SK-N-SH (cell line): ENCODE data around the gene CLEC12A. TPM values are rescaled to one million over a fixed set of nuclear protein-coding genes. Genes with fewer than 3 reads are reported as not detected.

ENCODE experiments used
- CTCF ChIA-PET: fragments of 300-600, 350-600 bp; formaldehyde crosslinking; extraction: SDS; loops from one replicate; lab custom pipeline; 2021; lab: Yijun Ruan, JAX
- POLR2A ChIA-PET: fragments of 350-600 bp; sonication (Branson Sonifier 250); formaldehyde crosslinking; extraction: SDS; loops from one replicate; lab custom pipeline; 2020; ENCODE audit warnings: antibody characterized with exemption, inconsistent platforms; lab: Yijun Ruan, JAX
- DNase-seq: peaks from one replicate; pipeline ENCODE4 v3.0.0; 2012
- H2AFZ ChIP-seq: fragments of 200-600 bp; sonication (generic); 2 replicates; pipeline ENCODE4 v1.8.1; 2016; ENCODE audit warnings: antibody characterized with exemption, mild to moderate bottlenecking, low read depth
- H3F3A ChIP-seq: fragments of 200-600 bp; sonication (generic); replicated peaks from 2 replicates; pipeline ENCODE3; 2016; ENCODE audit warnings: antibody characterized with exemption, mild to moderate bottlenecking; ENCODE audit not compliant: insufficient read depth
- H3K27ac ChIP-seq, 2 experiments: fragments of 200-500 bp in 1 of 2; fragments of 200-600 bp in 1 of 2; sonication (Bioruptor generic) in 1 of 2; sonication (generic), shearing (Covaris generic) in 1 of 2; 2 replicates each; pipeline versions ENCODE4 v1.5.1 to v1.6.1; 2014 to 2016; ENCODE audit warnings: low read depth in 2 of 2, inconsistent platforms in 1 of 2, low read length in 1 of 2, mild to moderate bottlenecking in 1 of 2, mixed read lengths in 1 of 2
- H3K27me3 ChIP-seq: fragments of 200-600 bp; sonication (generic), shearing (Covaris generic); 2 replicates; pipeline ENCODE4 v1.6.1; 2016; ENCODE audit warnings: mixed run types; ENCODE audit not compliant: insufficient read depth
- H3K36me3 ChIP-seq, 2 experiments: fragments of 200-500 bp in 1 of 2; fragments of 200-600 bp in 1 of 2; sonication (Bioruptor generic) in 1 of 2; sonication (generic) in 1 of 2; replicated peaks in 1 of 2; 2 replicates each; pipeline versions ENCODE3 to v1.5.1; 2014 to 2016; ENCODE audit warnings: low read length in 1 of 2, mild to moderate bottlenecking in 1 of 2; ENCODE audit not compliant: insufficient read depth in 2 of 2, control insufficient read depth in 1 of 2
- H3K4me1 ChIP-seq, 2 experiments: fragments of 200-500 bp in 1 of 2; fragments of 200-600 bp in 1 of 2; sonication (Bioruptor generic) in 1 of 2; sonication (generic), shearing (Covaris generic) in 1 of 2; 2 replicates each; pipeline versions ENCODE4 v1.5.1 to v1.6.1; 2014 to 2016; ENCODE audit warnings: low read depth in 1 of 2, low read length in 1 of 2, mixed run types in 1 of 2; ENCODE audit not compliant: insufficient read depth in 2 of 2, control insufficient read depth in 1 of 2
- H3K4me2 ChIP-seq: fragments of 200-600 bp; sonication (generic), shearing (Covaris generic); 2 replicates; pipeline ENCODE4 v1.6.1; 2017; ENCODE audit warnings: mixed run types
- H3K4me3 ChIP-seq, 2 experiments: fragments of 200-500 bp in 1 of 2; fragments of 200-600 bp in 1 of 2; sonication (Bioruptor generic) in 1 of 2; sonication (generic), shearing (Covaris generic) in 1 of 2; 2 replicates each; pipeline versions ENCODE4 v1.5.1 to v1.8.1; 2014 to 2016; ENCODE audit warnings: low read depth in 2 of 2, inconsistent platforms in 1 of 2, low read length in 1 of 2, mild to moderate bottlenecking in 1 of 2, mixed read lengths in 1 of 2, moderate library complexity in 1 of 2
- H3K79me2 ChIP-seq: fragments of 200-600 bp; sonication (generic); 2 replicates; pipeline ENCODE4 v1.8.1; 2017; ENCODE audit warnings: mild to moderate bottlenecking; ENCODE audit not compliant: insufficient read depth
- H3K9ac ChIP-seq: fragments of 200-600 bp; sonication (generic); 2 replicates; pipeline ENCODE4 v1.6.1; 2017; ENCODE audit warnings: mixed run types
- H3K9me2 ChIP-seq: fragments of 200-600 bp; sonication (generic); 2 replicates; pipeline ENCODE4 v1.6.1; 2017; ENCODE audit warnings: mixed run types
- H3K9me3 ChIP-seq: fragments of 200-600 bp; sonication (generic); 2 replicates; pipeline ENCODE4 v1.6.1; 2017; ENCODE audit warnings: mixed run types, mild to moderate bottlenecking, moderate library complexity
- H4K20me1 ChIP-seq: fragments of 200-600 bp; sonication (generic); 2 replicates; pipeline ENCODE4 v1.6.1; 2017; ENCODE audit warnings: mild to moderate bottlenecking, mixed run types; ENCODE audit not compliant: insufficient read depth
- CHD2 ChIP-seq: fragments of 150-350 bp; IDR thresholded peaks from 2 replicates; pipeline ENCODE4 v1.6.1; 2018; ENCODE audit warnings: low read length; ENCODE audit not compliant: partially characterized antibody
- CTCF ChIP-seq: fragments of 200-600 bp; sonication (generic); IDR thresholded peaks from 2 replicates; pipeline ENCODE4 v1.6.1; 2017; ENCODE audit warnings: antibody characterized with exemption, mild to moderate bottlenecking, moderate library complexity
- ELF1 ChIP-seq: IDR thresholded peaks from 2 replicates; pipeline ENCODE4 v1.4.0; 2012
- FOSL2 ChIP-seq: IDR thresholded peaks from 2 replicates; pipeline ENCODE4 v1.4.0; 2012; ENCODE audit warnings: low read depth, mild to moderate bottlenecking, moderate library complexity, borderline replicate concordance
- GABPA ChIP-seq: IDR thresholded peaks from 2 replicates; pipeline ENCODE4 v1.4.0; 2012; ENCODE audit warnings: low read depth, mild to moderate bottlenecking
- JUND ChIP-seq: IDR thresholded peaks from 2 replicates; pipeline ENCODE4 v1.4.0; 2012
- MAX ChIP-seq: IDR thresholded peaks from 2 replicates; pipeline ENCODE4 v1.4.0; 2012; ENCODE audit warnings: low read depth
- RAD21 ChIP-seq: IDR thresholded peaks from 2 replicates; pipeline ENCODE4 v1.6.1; 2012; ENCODE audit warnings: mild to moderate bottlenecking, low read length
- RCOR1 ChIP-seq: fragments of 150-350 bp; IDR thresholded peaks from 2 replicates; pipeline ENCODE4 v1.6.1; 2017; ENCODE audit warnings: antibody characterized with exemption, low read length
- RFX5 ChIP-seq: IDR thresholded peaks from 2 replicates; pipeline ENCODE4 v1.6.1; 2012; ENCODE audit warnings: mild to moderate bottlenecking, improper control_type of control experiment, low read length
- RXRA ChIP-seq: IDR thresholded peaks from 2 replicates; pipeline ENCODE4 v1.4.0; 2012; ENCODE audit warnings: low read depth, mild to moderate bottlenecking, borderline replicate concordance
- SIN3A ChIP-seq: IDR thresholded peaks from 2 replicates; pipeline ENCODE4 v1.6.1; 2012; ENCODE audit warnings: low read depth, mild to moderate bottlenecking, low read length, moderate library complexity, borderline replicate concordance
- YY1 ChIP-seq: IDR thresholded peaks from 2 replicates; pipeline ENCODE4 v1.4.0; 2012; ENCODE audit warnings: low read depth, mild to moderate bottlenecking
- WGBS: methylation state at CpG from one replicate; pipeline ENCODE4 v1.1.6; 2017; ENCODE audit warnings: low lambda C conversion rate; 5-methylcytosine and 5-hydroxymethylcytosine counted together
- polyA plus RNA-seq, 3 experiments: library from polyadenylated mRNA; depleted of rRNA; stranded (reverse); fragments of >200 nt; gene quantifications; 2 replicates each; pipeline ENCODE4 v1.2.3, GENCODE V29; 2012
- TF ChIP-seq, protein P1 (sequence below): fragments of 150-350 bp; IDR thresholded peaks from 2 replicates; pipeline ENCODE4 v1.6.1; 2017; ENCODE audit warnings: antibody characterized with exemption, low read length, low read depth, borderline replicate concordance
- TF ChIP-seq, protein P2 (sequence below): IDR thresholded peaks from 2 replicates; pipeline ENCODE4; 2012

Gene CLEC12A
- polyA plus RNA-seq, 1 of the 3 experiments (the other 2 are of a cell fraction): not detected

DNA sequence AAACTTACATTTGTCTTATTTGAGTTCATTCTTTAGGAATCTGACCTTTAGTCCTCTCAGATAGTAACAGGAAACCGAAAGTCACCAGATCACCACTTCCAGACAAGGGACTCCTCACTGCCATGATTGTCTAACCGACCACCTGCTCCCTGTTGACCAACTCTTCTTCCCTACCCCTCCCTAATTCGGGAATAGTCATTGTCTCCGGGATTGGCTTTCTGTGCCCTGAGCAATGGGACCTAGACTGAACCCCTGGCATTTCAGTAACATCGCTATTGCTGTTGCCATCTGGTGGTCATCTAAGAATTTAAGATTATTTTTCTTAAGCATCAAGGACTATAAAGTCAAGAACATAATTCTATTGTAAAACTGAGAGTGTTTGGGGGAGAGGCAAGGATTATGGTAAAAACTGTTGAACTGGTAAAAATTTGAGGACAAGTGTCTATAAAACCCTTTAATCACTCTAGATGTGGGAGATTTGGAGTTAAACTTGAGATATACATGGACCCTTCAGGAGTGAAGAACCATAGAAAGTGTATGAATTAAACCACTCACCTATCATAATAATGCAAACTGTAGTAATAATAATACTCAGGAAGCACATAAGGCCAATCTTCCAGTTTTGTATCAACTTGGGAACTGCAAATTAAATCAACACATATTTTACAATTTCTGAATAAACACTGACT is 45.4 kb upstream of the CLEC12A start (continued):
- no peak for TF ChIP-seq RCOR1
- no peak for TF ChIP-seq RXRA
- no peak for TF ChIP-seq GABPA
- peak; percentile 28; the same call in 1 of the 2 replicates for TF ChIP-seq RAD21
- TF ChIP-seq RFX5: no peak
- TF ChIP-seq, all 33 proteins: peak for 3

- TF ChIP-seq CHD2 (no peak), RFX5 (no peak), FOSL2 (no peak)
- H4K20me1 ChIP-seq: no peaks in the 10 kb centered on the region
- CTCF ChIA-PET: interaction anchor here (1.1 kb wide), 1 partner anchor 176 kb away, joined by 3 read pairs; no protein-coding TSS in a partner anchor
These were observed 44.3 kb upstream of the CLEC12A start for GRCh38 chr12:9926876-9927275.

DNA sequence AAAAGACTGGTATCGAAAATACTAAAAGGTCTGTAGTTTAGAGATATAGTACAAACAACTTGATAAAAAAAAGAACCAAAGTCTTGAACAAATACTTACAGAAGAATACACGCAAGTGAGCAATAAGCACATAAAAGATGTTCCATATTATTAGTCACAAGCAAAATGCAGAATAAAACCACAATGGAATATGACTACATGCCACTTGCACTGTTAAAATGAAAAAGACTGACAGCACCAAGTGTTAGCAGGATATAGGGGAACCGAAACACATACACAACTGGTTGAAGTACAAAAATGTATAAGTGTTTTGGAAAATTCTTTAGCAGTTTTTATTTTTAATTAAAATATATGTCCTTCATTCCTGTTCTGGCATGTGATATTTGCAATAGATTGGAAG is 42.6 kb upstream of the CLEC12A start:
- no peak overlapping the region for H3K9ac ChIP-seq
- no peaks in the 10 kb centered on the region for H3F3A ChIP-seq
- H3K27ac ChIP-seq: no peak overlapping the region
- no peaks in the 10 kb centered on the region for H3K9me2 ChIP-seq
- no peaks in the 10 kb centered on the region for H3K79me2 ChIP-seq
- H3K4me1 ChIP-seq: no peaks in the 10 kb centered on the region; a peak in 1 of 4 replicates
- H3K27me3 ChIP-seq: peaks cover 12% of the 10 kb centered on the region; the same call in 1 of the 2 replicates
- no peak overlapping the region for H3K4me2 ChIP-seq
- H3K36me3 ChIP-seq: no peaks in the 10 kb centered on the region
- H2AFZ ChIP-seq: no peak overlapping the region
- 8% methylated on average over 3 of the region's 3 CpGs for WGBS
- CTCF ChIA-PET: no interaction called here
- no peak for DNase-seq
- POLR2A ChIA-PET: no interaction called here
- TF ChIP-seq MAX: no peak
- no peak for TF ChIP-seq YY1
- H4K20me1 ChIP-seq: no peaks in the 10 kb centered on the region
- no peak overlapping the region for H3K4me3 ChIP-seq
- no peaks in the 10 kb centered on the region for H3K9me3 ChIP-seq

More at GRCh38 chr12:9926876-9927275, 44.3 kb upstream of the CLEC12A start:
- no peak overlapping the region for H3K4me2 ChIP-seq
- no peak for DNase-seq
- no peaks in the 10 kb centered on the region for H3K9me3 ChIP-seq
- H3F3A ChIP-seq: no peaks in the 10 kb centered on the region
- POLR2A ChIA-PET: no interaction called here
- H3K9me2 ChIP-seq: no peaks in the 10 kb centered on the region
- H3K79me2 ChIP-seq: no peaks in the 10 kb centered on the region
- no peak overlapping the region for H3K27ac ChIP-seq
- no peak overlapping the region for H3K9ac ChIP-seq
- H2AFZ ChIP-seq: no peak overlapping the region
- under 1% methylated on average over 3 of the region's 3 CpGs for WGBS
- no peaks in the 10 kb centered on the region; a peak in 1 of 4 replicates for H3K4me1 ChIP-seq
- H3K27me3 ChIP-seq: peaks cover 9% of the 10 kb centered on the region; the same call in 1 of the 2 replicates
- H3K4me3 ChIP-seq: no peak overlapping the region
- no peaks in the 10 kb centered on the region for H3K36me3 ChIP-seq

- H3K4me1 ChIP-seq: no peaks in the 10 kb centered on the region
- H3K4me2 ChIP-seq: no peak overlapping the region
- H3K79me2 ChIP-seq: no peaks in the 10 kb centered on the region
- ChIA-PET CTCF (no interaction called here), POLR2A (no interaction called here)
- H3K27ac ChIP-seq: no peak overlapping the region
- no peaks in the 10 kb centered on the region for H3K36me3 ChIP-seq
- H3K9me2 ChIP-seq: no peaks in the 10 kb centered on the region
- H3K4me3 ChIP-seq: no peak overlapping the region
- no peak for DNase-seq
- peaks cover 29% of the 10 kb centered on the region; the same call in 1 of the 2 replicates for H3K27me3 ChIP-seq
- no peaks in the 10 kb centered on the region for H4K20me1 ChIP-seq
- H3F3A ChIP-seq: no peaks in the 10 kb centered on the region
- no peak overlapping the region for H2AFZ ChIP-seq
- no peaks in the 10 kb centered on the region for H3K9me3 ChIP-seq
- H3K9ac ChIP-seq: no peak overlapping the region
- 9% methylated on average over 3 of the region's 3 CpGs for WGBS
- TF ChIP-seq RXRA: no peak
- TF ChIP-seq SIN3A: no peak
- TF ChIP-seq RAD21: no peak
- TF ChIP-seq ELF1: no peak
- no peak for TF ChIP-seq JUND
- TF ChIP-seq RFX5: no peak
- no peak for TF ChIP-seq CTCF
- TF ChIP-seq, protein P1, sequence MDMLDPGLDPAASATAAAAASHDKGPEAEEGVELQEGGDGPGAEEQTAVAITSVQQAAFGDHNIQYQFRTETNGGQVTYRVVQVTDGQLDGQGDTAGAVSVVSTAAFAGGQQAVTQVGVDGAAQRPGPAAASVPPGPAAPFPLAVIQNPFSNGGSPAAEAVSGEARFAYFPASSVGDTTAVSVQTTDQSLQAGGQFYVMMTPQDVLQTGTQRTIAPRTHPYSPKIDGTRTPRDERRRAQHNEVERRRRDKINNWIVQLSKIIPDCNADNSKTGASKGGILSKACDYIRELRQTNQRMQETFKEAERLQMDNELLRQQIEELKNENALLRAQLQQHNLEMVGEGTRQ: no peak
- TF ChIP-seq, protein P2, sequence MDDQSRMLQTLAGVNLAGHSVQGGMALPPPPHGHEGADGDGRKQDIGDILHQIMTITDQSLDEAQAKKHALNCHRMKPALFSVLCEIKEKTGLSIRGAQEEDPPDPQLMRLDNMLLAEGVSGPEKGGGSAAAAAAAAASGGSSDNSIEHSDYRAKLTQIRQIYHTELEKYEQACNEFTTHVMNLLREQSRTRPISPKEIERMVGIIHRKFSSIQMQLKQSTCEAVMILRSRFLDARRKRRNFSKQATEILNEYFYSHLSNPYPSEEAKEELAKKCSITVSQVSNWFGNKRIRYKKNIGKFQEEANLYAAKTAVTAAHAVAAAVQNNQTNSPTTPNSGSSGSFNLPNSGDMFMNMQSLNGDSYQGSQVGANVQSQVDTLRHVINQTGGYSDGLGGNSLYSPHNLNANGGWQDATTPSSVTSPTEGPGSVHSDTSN: no peak
These were observed 40.0 kb upstream of the CLEC12A start for GRCh38 chr12:9931245-9931644.
